ENCODE results near the gene ANKRD33B.

DNA sequence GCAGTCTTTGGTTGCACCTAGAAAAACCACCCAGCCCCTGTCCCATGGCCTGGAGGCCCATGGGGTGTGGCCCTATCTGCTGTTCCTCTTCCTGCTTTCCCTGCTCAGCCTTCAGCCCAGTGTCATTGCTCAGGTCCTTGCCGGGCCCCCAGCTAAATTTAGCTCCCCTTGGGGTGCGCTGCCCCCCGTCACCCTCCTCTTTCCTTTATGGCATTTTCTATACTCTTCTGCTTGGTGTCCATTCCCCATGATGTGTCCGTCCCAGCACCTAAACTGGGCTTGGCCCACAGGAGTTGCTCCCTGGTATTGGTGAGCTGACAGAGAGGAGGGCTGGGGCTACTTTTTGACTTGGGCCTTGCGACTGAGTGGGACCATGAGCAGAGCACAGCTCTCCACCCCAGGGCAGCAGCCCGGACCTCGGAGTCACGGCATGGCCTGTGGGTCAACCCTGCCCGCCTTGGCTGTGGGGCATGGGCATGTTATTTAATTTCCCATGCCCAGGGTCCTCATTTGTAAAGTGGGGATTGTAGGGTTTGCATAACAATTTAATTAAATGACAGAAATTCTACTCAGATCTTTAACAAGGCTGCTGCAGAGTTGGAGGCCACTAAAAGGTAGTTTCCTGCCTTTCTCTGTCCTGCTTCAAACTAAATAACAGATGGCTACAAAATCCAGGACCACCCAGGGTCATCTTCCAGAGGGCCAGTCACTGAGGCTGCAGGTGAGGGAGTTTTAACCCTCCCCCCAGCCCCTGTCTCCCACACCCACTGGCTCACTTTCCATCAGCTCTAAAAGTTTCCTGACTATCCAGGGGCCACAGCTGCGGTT lies 99.0 kb downstream of the ANKRD33B start:
- TF ChIP-seq, protein P1, sequence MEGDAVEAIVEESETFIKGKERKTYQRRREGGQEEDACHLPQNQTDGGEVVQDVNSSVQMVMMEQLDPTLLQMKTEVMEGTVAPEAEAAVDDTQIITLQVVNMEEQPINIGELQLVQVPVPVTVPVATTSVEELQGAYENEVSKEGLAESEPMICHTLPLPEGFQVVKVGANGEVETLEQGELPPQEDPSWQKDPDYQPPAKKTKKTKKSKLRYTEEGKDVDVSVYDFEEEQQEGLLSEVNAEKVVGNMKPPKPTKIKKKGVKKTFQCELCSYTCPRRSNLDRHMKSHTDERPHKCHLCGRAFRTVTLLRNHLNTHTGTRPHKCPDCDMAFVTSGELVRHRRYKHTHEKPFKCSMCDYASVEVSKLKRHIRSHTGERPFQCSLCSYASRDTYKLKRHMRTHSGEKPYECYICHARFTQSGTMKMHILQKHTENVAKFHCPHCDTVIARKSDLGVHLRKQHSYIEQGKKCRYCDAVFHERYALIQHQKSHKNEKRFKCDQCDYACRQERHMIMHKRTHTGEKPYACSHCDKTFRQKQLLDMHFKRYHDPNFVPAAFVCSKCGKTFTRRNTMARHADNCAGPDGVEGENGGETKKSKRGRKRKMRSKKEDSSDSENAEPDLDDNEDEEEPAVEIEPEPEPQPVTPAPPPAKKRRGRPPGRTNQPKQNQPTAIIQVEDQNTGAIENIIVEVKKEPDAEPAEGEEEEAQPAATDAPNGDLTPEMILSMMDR (conservative IDR thresholded peaks at IDR 0.05; ENCODE audit: low read depth, low read length), result no peak
- TF ChIP-seq EZH2 (IDR thresholded peaks at IDR 0.05; ENCODE audit: low read length, unreplicated experiment) (no peak), EZH2phosphoT487 (IDR thresholded peaks at IDR 0.05; ENCODE audit: borderline replicate concordance, low read length) (no peak)

All from PC-3 (cell line).